HG02840 (cell line): ENCODE results near the gene SPECC1L.
"Not testable (repeated sequence)": the region's sequence is repeated elsewhere in the genome, so short reads cannot be mapped to it uniquely, and the experiment has no call there.

ENCODE experiments used
- ATAC-seq: cut with Tn5 transposase; IDR thresholded peaks from one replicate; pipeline ENCODE4 v1.9.1; 2021; ENCODE audit warnings: mild to moderate bottlenecking, moderate library complexity, moderate number of reproducible peaks; ENCODE audit not compliant: unreplicated experiment, low FRiP score

Gene SPECC1L

DNA sequence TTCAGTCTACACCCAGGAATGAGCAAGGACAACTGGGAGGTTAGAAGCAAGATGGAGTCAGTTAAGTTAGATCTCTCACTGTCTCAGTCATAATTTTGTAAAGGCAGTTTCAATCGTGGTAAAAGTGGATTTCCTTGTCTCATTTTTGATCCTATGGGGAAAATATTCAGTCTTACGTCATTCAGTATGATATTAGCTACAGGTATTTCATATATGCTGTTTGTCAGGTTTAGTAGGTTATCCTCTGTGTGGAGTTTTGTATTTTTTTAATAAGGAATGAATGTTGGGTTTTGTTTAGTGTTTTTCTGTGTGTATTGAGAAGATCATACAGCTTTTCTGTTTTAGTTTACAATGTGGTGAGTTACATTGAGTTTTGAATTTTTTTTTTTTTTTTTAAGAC lies 11.8 kb downstream of the SPECC1L start:
- ATAC-seq, result no peak

DNA sequence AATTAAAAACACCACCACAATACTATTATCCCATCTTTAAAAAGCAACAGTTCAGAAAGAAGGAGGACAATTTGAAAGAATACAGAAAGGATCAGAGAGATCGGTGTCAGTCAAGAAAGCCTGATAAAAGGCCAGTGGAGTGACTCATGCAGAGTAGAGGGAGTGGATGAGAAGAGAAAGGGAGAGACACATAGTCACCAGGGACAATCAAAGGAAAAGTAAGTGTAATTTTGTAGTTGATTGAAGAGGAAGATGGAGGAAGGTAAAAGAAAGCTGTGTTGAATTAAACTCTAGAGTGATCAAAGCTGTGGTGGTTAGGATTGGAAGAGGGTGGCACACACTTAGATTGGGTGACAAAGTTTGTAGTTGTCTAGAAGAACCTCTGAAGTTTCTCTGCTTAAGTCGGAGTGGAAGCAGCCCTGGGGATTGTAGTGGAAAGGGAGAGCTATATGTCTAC lies 14.1 kb downstream of the SPECC1L start:
- no peak for ATAC-seq

DNA sequence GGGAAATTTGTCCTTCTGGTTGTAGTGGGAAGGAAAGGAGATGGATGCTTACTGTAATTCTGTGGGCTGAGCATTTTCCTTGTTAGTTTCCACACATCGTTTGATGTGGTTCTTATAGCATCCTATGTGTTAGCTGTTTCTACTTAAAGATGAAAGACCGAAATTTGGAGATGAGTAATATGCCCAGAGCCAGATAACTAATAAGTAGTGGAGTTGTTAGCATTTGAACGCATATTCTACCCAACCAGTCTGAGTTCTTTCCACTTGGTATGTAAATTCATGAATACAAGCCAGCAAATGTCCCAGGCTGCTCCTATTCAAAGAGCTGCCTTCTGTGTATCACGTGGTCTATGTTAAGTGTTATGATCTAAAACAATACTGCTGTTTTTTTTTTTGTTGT lies 14.6 kb downstream of the SPECC1L start:
- no peak for ATAC-seq

DNA sequence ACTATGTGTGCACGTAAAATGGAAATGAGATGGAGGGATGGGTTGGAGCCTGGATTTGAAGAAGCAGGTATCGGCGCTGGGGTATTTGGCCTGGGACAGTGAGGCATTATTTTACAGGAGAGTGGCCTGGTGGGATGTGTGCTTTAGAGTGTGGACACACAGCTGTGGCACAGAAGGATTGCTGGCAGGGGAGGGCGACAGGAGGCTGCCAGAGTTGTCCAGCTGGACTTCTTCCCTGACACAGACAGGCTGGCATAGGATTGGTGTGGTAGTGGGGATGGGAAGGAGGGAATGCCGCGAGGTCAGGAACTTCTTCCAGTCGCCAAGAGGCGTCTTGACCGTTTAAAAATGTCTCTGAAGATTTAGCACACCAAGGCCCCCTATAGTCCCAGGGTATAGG lies 16.6 kb downstream of the SPECC1L start:
- not testable (repeated sequence) for ATAC-seq

DNA sequence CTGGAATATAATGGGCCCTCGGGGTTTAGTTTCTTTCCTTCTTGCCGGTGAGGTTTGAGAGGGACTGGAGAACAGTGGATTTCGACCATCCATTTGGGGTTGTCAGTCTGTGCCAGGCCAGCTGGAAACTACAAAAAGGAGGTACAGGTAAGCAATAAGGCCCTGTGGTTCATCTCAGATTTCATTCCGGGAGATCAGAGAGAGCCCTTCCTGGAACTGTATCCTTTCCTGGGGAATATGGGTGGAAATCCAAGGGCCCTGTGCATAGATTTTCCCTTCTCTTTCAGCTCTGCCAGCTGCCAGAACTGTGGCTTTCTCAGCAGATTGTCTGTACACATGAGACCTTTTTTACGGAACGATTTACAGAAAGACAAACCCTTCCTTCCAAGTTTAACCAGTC lies 17.2 kb downstream of the SPECC1L start:
- ATAC-seq, result not testable (repeated sequence)

DNA sequence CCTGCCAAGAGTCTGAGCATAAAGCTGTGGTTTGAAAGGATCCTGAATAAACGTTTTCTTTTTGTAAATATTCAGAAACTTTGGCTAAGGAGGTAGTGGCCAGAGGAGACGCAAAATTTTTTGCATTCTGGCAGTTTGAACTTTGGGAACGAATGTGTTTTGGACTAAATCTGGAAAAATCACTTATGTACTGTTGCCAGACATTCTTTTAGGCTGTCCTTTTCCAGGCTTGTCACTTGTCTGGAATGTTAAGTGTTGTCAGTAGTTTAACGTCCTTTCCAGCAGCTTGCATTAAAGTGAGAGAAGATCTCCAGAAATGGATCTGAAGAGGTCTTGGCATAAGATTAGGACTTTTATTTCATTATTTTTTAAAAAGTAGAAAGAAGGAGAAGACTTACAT lies 18.5 kb downstream of the SPECC1L start:
- no peak for ATAC-seq

DNA sequence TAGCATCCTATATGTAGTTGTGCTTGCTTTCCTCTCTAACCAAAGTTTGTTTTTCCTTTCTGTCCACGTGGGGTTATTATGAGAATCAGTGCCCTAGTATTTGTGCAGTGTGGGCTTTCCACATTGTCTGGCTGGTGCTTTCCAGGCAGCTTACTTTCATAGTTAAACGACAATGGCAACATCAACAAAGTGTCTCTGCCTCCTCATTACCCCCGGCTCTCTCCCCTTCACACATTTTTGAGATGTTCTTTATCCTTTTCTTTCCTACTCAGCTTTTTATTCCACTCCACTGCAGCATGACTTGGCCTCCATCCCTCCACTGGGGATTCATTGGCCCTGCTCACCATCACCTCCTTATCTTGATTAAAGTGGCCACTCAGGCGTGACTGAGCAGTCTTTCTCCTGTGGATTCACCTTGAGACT lies 19.1 kb downstream of the SPECC1L start:
- ATAC-seq, result no peak

DNA sequence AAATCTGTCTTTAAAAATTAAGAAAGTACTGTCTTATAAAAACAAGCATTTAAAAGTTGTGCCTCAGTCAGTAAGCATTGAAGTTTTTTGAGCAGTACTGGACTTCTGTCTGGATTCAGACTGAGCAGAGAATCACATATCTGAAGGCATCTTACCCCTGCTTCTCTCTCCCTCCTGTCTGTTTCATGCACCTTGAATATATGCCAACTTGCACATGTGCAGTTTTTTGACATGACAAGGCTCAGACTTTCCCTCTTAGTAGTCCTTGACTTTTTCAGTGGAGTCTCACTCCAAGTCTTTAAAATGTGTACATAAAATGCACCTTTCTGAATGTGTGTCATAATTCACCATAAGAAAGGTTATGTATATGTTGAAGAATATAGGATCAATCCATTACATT lies 19.8 kb downstream of the SPECC1L start:
- ATAC-seq, result no peak

DNA sequence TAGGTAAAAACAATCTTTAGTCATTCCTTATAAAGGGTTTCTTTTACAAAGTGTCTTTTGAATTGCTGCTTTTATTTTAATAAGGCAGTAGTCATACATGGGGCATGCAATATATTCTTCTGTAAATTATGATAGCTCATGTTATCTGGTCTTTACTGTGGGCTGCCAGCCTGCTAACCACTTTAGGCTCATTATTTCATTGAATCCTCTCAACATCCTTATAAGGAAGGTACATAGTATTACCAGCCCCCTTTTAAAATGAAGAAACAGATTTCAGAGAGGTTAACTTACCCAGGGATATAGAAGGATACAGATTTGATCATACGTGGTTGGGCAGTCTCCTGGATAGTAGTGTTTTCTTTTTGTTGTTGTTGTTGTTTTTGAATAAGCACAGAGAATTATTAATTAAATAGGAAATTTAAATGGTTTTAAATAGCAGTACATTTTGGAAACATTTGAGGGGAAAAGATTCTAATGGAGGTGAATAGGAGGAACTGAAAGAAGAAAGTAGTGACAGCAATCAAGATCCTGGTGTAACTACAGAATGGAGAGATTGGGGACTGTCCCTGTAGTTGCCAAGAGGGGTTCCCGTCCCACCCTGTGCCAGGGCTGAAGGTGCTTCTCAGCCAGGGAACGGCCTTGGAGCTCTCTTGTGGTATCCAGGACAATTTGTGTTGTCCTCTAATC lies 21.0 kb downstream of the SPECC1L start:
- ATAC-seq, result no peak

DNA sequence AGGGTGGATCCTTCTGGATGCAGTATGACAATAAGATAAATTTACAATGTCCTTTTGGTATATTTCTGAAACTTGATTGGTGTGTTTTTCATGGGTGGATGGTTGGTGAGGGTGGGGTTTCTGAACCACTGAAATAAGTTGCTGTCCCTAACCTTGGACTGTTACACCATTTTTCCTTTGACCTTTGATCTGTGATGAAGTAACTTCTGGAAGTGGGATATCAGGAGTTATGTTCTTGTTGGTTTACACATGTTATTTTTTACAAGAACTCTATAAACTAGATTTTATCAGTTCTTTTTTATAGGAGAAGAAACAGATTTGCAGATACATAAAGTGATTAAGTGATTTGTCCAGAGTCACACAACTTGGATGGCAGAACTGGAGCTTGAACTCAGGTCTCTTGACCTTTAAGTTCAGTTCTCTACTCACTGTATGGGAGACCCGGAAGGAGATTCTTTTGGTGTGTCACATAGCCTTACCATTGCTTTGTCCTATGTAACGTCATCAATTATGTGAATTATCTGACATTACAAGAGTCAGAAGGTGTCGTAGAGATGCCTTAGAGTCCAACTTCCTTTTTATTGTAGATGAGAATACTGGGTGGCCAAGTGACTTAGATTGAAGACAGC lies 21.7 kb downstream of the SPECC1L start:
- not testable (repeated sequence) for ATAC-seq

DNA sequence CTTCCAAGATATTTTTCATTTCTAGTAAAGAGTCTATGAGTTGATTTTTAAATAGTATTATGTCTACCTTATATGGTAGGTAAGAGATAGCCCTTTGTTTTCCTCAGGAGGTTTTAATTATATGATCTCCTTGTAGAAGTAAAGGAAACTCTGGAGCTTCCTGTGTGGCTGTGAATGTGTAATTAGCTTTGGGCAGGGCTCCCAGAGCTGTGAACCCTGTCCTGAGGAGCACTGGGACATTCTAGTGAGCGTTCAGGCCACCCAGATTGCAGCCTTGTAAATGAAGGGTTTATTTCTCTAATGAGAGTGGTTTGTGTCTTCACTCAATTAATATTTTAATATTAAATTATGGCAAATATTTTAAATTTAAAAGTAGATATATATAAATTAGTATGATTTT lies 24.3 kb downstream of the SPECC1L start:
- not testable (repeated sequence) for ATAC-seq

DNA sequence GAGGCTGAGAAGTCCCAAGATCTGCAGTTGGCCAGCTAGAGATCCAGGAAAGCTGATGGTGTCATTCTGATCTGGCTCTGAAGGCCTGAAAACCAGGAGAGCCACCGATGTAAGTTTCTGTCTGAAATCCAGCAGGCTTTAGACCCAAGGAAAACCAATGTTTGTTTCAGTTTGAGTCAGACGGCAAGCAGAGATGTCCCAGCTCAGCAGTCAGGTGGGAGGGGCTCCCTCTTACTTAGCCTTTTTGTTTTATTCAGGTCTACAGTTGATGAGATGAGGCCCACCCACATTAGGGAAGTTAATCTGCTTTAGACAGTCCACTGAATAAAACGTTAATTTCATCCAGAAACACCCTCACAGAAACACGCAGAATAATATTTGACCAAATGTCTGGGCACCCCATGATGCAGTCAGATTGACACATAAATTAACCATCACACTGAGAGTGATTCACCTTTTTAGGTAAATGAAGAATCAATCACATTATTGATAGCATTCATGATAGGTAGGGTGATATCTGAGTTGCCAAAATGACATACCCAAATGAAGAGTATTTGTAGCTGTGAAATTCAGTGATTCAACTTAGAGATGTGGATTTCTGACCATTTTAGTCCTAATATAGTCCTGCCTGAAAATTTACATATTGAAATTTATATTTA lies 28.0 kb downstream of the SPECC1L start:
- not testable (repeated sequence) for ATAC-seq

DNA sequence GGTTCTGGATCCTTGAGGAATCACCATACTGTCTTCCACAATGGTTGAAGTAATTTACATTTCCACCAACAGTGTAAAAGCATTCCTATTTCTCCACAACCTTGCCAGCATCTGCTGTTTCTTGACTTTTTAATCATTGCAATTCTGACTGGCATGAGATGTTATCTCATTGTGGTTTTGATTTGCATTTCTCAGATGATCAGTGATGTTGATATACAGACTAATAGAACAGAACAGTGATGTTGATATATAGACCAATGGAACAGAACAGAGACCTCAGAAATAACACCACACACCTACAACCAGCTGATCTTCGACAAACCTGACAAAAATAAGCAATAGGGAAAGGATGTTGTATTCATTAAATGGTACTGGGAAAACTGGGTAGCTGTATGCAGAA lies 29.9 kb downstream of the SPECC1L start:
- not testable (repeated sequence) for ATAC-seq

DNA sequence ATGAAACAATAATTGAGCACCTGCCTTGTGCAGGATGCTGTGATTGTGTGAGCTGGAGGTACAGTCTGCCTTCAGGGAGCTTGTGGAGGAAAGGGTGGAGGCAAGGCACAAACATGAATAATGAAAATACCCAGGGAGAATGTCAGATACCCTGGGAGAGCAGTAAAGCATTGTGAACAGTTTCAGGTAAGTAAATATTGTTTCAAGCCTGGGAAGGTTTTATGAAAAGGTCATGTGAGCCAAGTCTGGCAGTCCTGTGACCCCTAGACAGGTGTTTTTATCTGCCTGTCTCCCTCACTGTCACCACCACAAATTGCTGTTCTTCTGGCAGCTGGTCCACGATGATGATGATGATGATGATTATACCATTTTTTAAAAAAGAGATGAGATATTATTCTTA lies 32.0 kb downstream of the SPECC1L start:
- no peak for ATAC-seq

DNA sequence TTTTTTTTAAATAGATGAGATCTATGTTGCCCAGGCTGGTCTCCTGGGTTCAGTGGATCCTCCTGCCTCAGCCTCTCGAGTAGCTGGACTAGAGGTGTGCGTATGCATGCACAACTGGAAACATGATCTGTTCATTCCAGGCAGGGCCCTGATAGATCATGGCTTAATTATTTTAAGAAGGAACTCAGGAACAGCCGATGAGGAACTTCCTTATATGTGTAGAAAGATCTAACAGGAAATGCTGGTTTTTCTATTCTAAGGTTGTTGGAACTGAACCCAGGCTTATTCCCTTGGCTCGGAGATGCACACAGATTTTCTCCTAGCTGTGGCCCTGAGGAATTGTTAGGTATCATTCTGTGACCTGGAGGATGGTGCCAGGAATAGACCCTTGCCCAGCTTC lies 32.4 kb downstream of the SPECC1L start:
- no peak for ATAC-seq

DNA sequence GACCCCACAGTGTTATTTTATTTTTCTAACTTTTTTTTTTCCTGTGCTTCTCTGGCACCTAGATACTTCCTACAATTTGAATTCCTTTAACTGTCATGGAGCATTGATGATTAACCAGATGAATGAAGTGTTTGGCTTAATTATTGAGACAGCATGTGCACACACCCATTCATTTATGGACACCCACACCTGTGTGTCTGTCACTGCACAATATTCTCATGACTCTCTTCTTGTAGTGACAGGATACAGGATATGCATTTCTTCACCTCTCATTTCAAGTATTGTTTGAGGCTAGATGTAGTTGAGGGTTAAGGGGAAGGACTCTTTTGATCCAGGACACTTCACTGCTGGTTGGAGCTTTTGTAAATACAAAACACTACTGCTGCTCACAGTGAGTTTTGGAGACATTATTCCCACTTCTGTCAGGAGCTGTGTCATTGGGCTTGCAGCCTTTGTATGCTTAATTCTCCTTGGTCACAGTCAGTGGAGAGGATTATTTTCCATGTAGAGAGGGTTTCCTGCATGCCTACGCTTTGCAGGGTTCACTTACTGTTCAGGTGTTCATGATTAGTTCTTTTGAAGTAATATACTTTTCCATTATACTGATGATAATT lies 33.5 kb downstream of the SPECC1L start:
- no peak for ATAC-seq

DNA sequence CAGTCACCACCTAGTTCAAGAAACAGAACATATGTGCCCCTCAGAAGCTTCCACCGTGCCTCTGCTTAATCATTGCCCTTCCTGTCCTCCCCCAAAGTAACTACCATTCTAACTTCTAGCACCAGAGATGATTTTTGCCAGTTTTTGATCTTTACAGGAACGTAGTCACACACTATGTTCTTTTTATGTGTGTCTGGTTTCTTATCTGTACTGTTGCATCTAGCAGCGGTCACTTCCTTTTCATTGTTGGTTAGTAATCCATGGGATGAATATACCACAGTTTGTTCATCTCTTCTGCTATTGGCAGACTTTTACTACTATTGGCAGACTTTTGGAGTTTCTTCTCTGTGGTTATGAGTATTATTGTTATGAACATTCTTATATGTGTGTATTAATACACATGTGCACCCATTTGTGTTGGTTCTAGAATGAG lies 34.6 kb downstream of the SPECC1L start:
- ATAC-seq, result no peak

DNA sequence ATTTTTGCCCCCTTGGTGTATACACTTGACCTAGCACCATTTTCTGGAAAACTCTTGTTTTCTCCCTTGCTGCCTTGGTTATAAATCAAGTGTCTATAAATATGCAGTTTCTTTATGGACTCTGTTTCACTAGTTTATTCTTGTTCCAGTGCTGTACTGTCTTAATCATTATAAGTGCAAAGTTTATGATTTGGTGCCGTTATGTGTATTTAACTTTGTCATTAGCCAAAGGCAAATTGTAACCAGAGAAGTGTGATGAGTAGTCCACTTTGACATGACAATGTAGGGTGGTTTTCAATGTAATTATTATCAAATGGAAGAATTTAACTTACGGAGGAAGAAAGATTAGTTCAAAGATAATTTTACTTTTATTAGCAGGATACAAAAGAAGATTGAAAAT lies 40.3 kb downstream of the SPECC1L start:
- no peak for ATAC-seq

DNA sequence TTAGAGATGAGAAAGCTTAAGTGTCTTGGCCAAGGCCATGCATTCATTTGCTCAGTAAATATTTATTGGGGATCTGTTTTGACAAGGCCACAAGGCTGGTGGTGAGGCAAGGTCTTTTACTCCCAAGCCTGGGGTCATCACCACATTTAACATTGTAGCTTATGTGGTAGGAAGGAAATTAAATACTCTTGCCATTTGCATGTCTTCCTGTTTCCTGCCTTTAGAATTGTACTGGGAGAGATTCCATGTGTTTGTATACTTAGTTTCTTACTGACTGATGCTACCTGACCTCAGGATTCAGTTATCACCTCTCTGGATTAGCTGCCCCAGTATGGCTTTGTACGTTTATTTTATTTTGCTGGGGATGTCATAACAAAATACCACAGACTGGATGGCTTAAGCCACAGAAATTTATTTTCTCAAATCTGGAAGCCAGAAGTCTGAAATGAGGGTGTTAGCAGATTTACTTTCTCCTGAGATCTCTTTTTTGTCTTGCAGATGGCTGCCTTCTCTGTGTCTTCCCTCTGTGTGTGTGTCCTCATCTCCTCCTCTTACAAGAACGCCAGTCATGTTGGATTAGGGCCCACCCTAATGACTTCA lies 44.8 kb downstream of the SPECC1L start:
- no peak for ATAC-seq

DNA sequence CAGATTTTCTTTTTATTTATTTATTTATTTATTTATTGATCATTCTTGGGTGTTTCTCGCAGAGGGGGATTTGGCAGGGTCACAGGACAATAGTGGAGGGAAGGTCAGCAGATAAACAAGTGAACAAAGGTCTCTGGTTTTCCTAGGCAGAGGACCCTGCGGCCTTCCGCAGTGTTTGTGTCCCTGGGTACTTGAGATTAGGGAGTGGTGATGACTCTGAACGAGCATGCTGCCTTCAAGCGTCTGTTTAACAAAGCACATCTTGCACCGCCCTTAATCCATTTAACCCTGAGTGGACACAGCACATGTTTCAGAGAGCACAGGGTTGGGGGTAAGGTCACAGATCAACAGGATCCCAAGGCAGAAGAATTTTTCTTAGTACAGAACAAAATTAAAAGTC lies 45.6 kb downstream of the SPECC1L start:
- ATAC-seq, result not testable (repeated sequence)

DNA sequence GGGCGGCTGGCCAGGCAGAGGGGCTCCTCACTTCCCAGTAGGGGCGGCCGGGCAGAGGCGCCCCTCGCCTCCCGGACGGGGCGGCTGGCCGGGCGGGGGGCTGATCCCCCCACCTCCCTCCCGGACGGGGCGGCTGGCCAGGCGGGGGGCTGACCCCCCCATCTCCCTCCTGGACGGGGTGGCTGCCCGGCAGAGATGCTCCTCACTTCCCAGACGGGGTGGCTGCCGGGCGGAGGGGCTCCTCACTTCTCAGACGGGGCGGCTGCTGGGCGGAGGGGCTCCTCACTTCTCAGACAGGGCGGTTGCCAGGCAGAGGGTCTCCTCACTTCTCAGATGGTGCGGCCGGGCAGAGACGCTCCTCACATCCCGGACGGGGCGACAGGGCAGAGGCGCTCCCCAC lies 46.9 kb downstream of the SPECC1L start:
- ATAC-seq, result not testable (repeated sequence)
